GM12874 (cell line): ENCODE data around the gene NOS1.

Source experiments
- TF ChIP-seq, protein P1 (sequence below): IDR thresholded peaks from 2 replicates; pipeline ENCODE4 v1.5.1; 2011; ENCODE audit warnings: low read depth, mild to moderate bottlenecking, control low read depth, low read length, moderate library complexity; ENCODE audit not compliant: insufficient read depth

NOS1 gene

DNA sequence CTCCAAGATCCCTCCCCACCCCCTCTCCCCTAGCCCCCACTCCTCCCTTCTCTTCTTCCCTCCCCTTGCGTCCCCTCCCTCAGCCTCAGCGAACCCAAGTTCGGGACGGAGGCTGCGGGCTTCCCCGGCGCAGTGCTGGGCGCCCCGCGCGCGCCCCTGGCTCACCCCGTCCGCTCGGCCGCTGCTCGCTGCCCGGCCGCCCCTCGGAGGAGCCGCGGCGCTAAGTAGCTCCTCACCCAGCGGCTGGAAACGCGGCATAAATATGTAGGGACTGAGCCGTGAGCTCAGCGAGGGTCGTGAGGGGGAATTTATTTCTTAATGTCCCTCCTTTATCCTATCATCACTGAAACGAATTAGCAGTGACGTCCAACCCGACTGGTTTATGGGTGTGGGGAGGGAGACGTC lies at the start of gene NOS1:
TSS of gene NOS1 (minus strand) at position 280 of the 405 bp plus-strand sequence. CDS start 30,557 bp downstream, outside the sequence.
- TF ChIP-seq, protein P1, sequence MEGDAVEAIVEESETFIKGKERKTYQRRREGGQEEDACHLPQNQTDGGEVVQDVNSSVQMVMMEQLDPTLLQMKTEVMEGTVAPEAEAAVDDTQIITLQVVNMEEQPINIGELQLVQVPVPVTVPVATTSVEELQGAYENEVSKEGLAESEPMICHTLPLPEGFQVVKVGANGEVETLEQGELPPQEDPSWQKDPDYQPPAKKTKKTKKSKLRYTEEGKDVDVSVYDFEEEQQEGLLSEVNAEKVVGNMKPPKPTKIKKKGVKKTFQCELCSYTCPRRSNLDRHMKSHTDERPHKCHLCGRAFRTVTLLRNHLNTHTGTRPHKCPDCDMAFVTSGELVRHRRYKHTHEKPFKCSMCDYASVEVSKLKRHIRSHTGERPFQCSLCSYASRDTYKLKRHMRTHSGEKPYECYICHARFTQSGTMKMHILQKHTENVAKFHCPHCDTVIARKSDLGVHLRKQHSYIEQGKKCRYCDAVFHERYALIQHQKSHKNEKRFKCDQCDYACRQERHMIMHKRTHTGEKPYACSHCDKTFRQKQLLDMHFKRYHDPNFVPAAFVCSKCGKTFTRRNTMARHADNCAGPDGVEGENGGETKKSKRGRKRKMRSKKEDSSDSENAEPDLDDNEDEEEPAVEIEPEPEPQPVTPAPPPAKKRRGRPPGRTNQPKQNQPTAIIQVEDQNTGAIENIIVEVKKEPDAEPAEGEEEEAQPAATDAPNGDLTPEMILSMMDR, result no peak

GRCh38 chr12:117409286-117409685 lies 47.9 kb upstream of the NOS1 start:
- TF ChIP-seq, protein P1, result no peak

DNA sequence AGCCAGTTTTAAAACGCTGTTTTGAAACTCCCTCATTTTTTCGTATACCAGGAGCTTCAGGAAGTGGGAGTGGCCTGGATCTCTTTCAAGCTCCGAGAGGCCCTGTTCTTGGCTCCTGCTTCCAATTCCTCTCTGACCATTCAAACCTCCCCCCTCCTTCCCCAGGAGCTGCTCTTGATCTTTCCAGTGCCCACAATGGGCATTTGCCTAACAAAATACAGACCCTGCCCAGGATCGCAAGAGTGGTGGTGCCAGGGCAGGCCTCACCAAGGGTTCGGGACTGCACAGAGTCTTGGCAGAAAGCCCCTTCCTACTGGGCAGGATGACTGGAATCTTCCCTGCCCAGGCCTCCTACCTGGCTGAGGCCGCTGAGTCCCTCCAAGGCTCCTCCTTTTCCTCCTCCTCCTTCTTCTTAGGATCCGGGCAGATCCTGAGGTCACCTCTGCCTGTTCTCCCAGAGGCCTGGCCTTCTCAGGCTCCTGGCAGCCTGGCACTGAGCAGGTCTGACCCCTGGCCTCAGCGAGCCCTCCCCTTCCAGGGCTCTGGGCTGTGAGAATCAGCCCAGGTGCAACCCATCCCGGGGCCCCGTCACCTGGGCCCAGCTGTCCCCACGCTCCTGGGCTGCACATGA lies 46.9 kb upstream of the NOS1 start:
- TF ChIP-seq, protein P1, result no peak

DNA sequence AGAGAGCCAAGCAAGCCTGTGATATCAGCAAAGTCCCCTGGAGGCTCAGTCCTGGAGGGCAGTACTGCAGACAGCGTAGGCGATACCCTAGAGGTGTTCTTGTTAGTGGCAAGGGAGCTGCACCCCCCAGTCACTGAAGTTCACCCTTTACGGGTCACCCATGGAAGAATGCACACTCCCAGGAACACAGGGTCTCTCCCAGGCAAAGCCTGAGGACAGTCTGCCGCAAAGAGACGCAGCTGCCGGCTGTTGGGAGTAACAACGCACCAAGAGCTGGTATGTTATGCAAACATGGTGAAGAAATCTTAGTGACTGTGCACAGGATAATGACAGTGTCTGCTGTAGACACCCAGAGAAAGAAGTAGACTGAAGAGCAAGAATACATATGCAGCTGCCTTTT lies 43.5 kb upstream of the NOS1 start:
- TF ChIP-seq, protein P1, result no peak

DNA sequence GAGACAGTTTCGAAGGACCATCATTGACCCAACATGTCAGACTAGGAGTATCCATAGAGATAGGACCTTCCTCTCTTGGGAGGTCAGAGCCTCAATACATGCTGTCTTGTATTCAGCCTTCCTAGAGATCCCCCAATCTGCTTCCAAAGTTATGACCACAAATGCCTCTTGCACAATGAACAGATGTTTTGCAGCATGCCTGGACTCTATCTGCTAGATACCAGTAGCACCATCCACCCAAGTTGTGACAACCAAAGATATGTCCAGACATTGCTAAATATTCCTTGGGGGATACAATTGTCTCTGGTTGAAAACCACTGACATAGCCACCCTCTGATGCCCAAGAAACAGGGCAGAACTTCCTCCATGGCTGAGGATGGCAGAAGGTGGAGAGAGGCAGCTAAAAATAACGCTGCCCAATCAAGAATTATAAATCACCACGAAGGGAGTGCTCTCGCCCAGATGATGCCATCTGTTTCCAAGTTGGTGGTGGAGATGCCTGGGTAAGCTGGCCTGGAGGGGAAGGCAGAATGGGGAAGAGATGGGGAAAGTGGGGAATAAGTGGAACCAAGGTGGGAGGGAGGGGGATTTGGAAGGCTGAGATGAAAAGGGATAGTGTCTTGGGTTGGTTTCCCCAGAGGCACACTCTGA lies 42.9 kb upstream of the NOS1 start:
- TF ChIP-seq, protein P1, result no peak

DNA sequence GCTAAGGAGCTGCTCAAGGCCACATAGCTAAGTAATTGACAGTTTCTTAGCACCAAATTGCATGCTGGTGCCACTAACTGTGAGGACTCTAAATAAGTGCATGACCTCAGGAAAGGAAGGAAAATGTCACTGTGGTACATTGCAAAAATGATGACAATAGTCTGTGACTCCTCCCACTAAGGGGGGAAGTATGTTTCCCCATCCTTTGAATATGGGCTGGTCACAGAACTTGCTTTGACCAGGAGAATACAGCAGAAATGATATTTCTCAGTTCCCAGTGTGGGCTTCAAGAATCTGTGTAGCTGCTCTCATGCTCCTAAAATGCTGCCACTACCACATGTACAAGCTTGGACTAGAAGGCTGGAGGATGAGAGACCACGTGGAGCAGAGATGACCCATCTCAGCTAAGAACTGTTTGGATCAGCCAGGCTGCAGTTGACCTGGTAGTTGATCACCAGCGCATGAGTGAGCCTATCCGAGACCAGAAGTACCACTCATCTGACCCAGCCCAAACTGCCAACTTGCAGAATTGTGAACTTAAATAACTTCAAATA lies 42.2 kb upstream of the NOS1 start:
- TF ChIP-seq, protein P1, result no peak

- TF ChIP-seq, protein P1, result no peak
Measured at GRCh38 chr12:117402363-117402762, 40.9 kb upstream of the NOS1 start.
